K562 (cell line): Measurements from ENCODE around the gene ACSS2. TPM values are rescaled to one million over a fixed set of nuclear protein-coding genes. Genes with fewer than 3 reads are reported as not detected.

Experiments used
- ATAC-seq: fragments of 200-7000 bp; cut with Tn5 transposase; 3 replicates; pipeline ENCODE4 v1.9.1; 2020; ENCODE audit warnings: moderate library complexity
- BruUV-seq: library from RNA; stranded (reverse); fragments of 400-500 nt; replicated peaks from 2 replicates; lab custom pipeline; 2021; lab: Mats Ljungman, UMichigan
- CTCF ChIA-PET: fragments of 300-600 bp; formaldehyde crosslinking; extraction: SDS; loops from one replicate; lab custom pipeline; 2021; ENCODE audit warnings: low intra/inter-chr PET ratio; lab: Yijun Ruan, JAX
- POLR2A ChIA-PET: fragments of 300-600, 350-650 bp; sonication (Branson Sonifier 250); formaldehyde crosslinking; extraction: SDS; loops from one replicate; lab custom pipeline; 2021; ENCODE audit warnings: antibody characterized with exemption, inconsistent platforms; lab: Yijun Ruan, JAX
- DNase-seq, 4 experiments: peaks; one replicate each; pipeline versions ENCODE4 v3.0.0 to v3.0.0-alpha.2; 2011 to 2018; ENCODE audit warnings: low spot score in 3 of 4, mixed read lengths in 3 of 4; ENCODE audit errors: extremely low read depth in 1 of 4
- FAIRE-seq: peaks from 2 replicates; lab custom pipeline; 2011; peaks lifted over from hg19 to GRCh38; lab: Jason Lieb, UNC
- H2AFZ ChIP-seq: 2 replicates; pipeline ENCODE4 v1.6.0; 2011; ENCODE audit warnings: low read depth, low read length, control low read depth, inconsistent platforms
- H3K27ac ChIP-seq: fragments of 200-600 bp; 3 replicates; pipeline ENCODE4 v1.8.0; 2011; ENCODE audit warnings: low read depth, mild to moderate bottlenecking, control low read depth, inconsistent platforms, low read length, moderate library complexity, mixed read lengths; ENCODE audit errors: extremely low read depth
- H3K27me3 ChIP-seq, 2 experiments: fragments of 300-600 bp in 1 of 2; 2 replicates in 1 of 2; 3 replicates in 1 of 2; pipeline versions ENCODE4 v1.6.0 to v1.8.0; 2011; ENCODE audit warnings: inconsistent platforms in 2 of 2, low read length in 2 of 2, mild to moderate bottlenecking in 1 of 2, mixed read lengths in 1 of 2, moderate library complexity in 1 of 2; ENCODE audit not compliant: control insufficient read depth in 2 of 2, insufficient read depth in 2 of 2
- H3K36me3 ChIP-seq: fragments of 300-600 bp; 3 replicates; pipeline ENCODE4 v1.8.0; 2011; ENCODE audit warnings: mild to moderate bottlenecking, low read length, inconsistent platforms; ENCODE audit not compliant: control insufficient read depth, insufficient read depth
- H3K4me1 ChIP-seq, 2 experiments: fragments of 200-600 bp in 1 of 2; replicated peaks in 1 of 2; 2 replicates in 1 of 2; 3 replicates in 1 of 2; pipeline versions ENCODE4 v1.5.1 to v1.8.0; 2011; ENCODE audit warnings: inconsistent platforms in 2 of 2, low read length in 2 of 2, mild to moderate bottlenecking in 1 of 2, mixed read lengths in 1 of 2, moderate library complexity in 1 of 2; ENCODE audit not compliant: control insufficient read depth in 2 of 2, insufficient read depth in 2 of 2
- H3K4me2 ChIP-seq: 2 replicates; pipeline ENCODE4 v1.6.1; 2011; ENCODE audit warnings: low read length, control low read depth, inconsistent platforms, mixed read lengths; ENCODE audit not compliant: insufficient read depth
- H3K4me3 ChIP-seq: fragments of 200-600 bp; sonication (generic), shearing (Covaris generic); 2 replicates; pipeline ENCODE4 v1.5.1; 2016; ENCODE audit warnings: control low read depth, inconsistent platforms
- H3K79me2 ChIP-seq: fragments of 200-600 bp; 3 replicates; pipeline ENCODE4 v1.8.0; 2011; ENCODE audit warnings: low read length, inconsistent platforms; ENCODE audit not compliant: control insufficient read depth, insufficient read depth
- H3K9ac ChIP-seq, 2 experiments: 2 replicates each; pipeline versions ENCODE4 v1.6.0 to v1.6.1; 2011; ENCODE audit warnings: low read depth in 2 of 2, low read length in 2 of 2, control low read depth in 1 of 2, inconsistent platforms in 1 of 2, mild to moderate bottlenecking in 1 of 2, mixed read lengths in 1 of 2; ENCODE audit not compliant: insufficient read depth in 1 of 2
- H3K9me1 ChIP-seq: one replicate; pipeline ENCODE4 v1.6.0; 2011; ENCODE audit warnings: inconsistent platforms, mild to moderate bottlenecking, low read length, moderate library complexity; ENCODE audit not compliant: control insufficient read depth, insufficient read depth
- H3K9me3 ChIP-seq: replicated peaks from 2 replicates; pipeline ENCODE4 v1.5.1; 2011; ENCODE audit warnings: low read depth, low read length, inconsistent platforms; ENCODE audit not compliant: control insufficient read depth, insufficient read depth
- H4K20me1 ChIP-seq: replicated peaks from 2 replicates; pipeline ENCODE4 v1.6.1; 2011; ENCODE audit warnings: low read length, inconsistent platforms, mixed read lengths; ENCODE audit not compliant: control insufficient read depth, insufficient read depth
- CEBPG ChIP-seq, 3 experiments: fragments of 200-800 bp in 1 of 3; sonication (Bioruptor generic) in 1 of 3; sonication (generic) in 1 of 3; formaldehyde crosslinking in 1 of 3; IDR thresholded peaks in 2 of 3; conservative IDR thresholded peaks in 1 of 3; 2 replicates each; pipeline versions ENCODE4 v1.6.1 to v1.8.0; 2016 to 2022; ENCODE audit warnings: missing compliant biosample characterization in 2 of 3, missing genetic modification characterization in 2 of 3, mild to moderate bottlenecking in 1 of 3, missing genetic modification reagents in 1 of 3
- KLF6 ChIP-seq: fragments of 250-450 bp; sonication (Bioruptor Pico); IDR thresholded peaks from 2 replicates; pipeline ENCODE4 v1.4.0; 2020; ENCODE audit warnings: mild to moderate bottlenecking, moderate library complexity, borderline replicate concordance
- WGBS: fragments of 100-300 bp; shearing (Covaris generic); methylation state at CpG from one replicate; pipeline ENCODE4 v1.1.6; 2016; ENCODE audit warnings: low coverage, mixed read lengths; ENCODE audit not compliant: insufficient coverage; ENCODE audit errors: missing lambda C conversion rate; 5-methylcytosine and 5-hydroxymethylcytosine counted together
- in situ Hi-C: fragments of 300-500 bp; cut with MboI; formaldehyde crosslinking; loops from 4 replicates; pipeline ENCODE4 v1.15.0; 2018; ENCODE audit warnings: inconsistent platforms, mixed read lengths
- intact Hi-C: fragments of 100-400 bp; cut with micrococcal nuclease; formaldehyde crosslinking; loops from 2 replicates; pipeline ENCODE4 v1.14.2; 2022
- polyA plus RNA-seq, 8 experiments: library from polyadenylated mRNA; depleted of rRNA in 4 of 8; stranded (reverse) in 5 of 8; unstranded in 3 of 8; fragments of >200 nt; fragmentation: Nextera tagmentation in 2 of 8; fragmentation: Illumina TruSeq in 1 of 8; extraction: Ambion mirVana in 2 of 8; extraction: Trizol in 1 of 8; gene quantifications; 2 replicates each; pipeline versions ENCODE4 v1.2.1 to v1.2.3, GENCODE V29; 2011 to 2014; ENCODE audit warnings: inconsistent platforms in 1 of 8, missing spikeins in 1 of 8
- total RNA-seq, 7 experiments: library from RNA; depleted of rRNA in 6 of 7; stranded (reverse); fragments of >200 nt in 6 of 7; fragmentation: Illumina TruSeq in 2 of 7; extraction: Trizol in 2 of 7; gene quantifications; 2 replicates each; pipeline versions ENCODE4 v1.2.1 to v1.2.3, GENCODE V29; 2011 to 2021; ENCODE audit warnings: low replicate concordance in 1 of 7
- TF ChIP-seq, protein P1 (sequence below): sonication (generic); formaldehyde crosslinking; IDR thresholded peaks from 2 replicates; pipeline ENCODE4 v1.8.0; 2022; ENCODE audit warnings: mild to moderate bottlenecking, missing genetic modification reagents, borderline replicate concordance
- TF ChIP-seq, protein P2 (sequence below): fragments of 250-450 bp; sonication (Bioruptor Pico); IDR thresholded peaks from 2 replicates; pipeline ENCODE4 v1.4.0; 2020; ENCODE audit warnings: mild to moderate bottlenecking

The ACSS2 gene
- total and polyA plus RNA-seq, 9 of the 15 experiments (the other 6 are each of a cell fraction or from before 2014, with no cell fraction given) = 21.9 to 246 (median 66.2) TPM

DNA sequence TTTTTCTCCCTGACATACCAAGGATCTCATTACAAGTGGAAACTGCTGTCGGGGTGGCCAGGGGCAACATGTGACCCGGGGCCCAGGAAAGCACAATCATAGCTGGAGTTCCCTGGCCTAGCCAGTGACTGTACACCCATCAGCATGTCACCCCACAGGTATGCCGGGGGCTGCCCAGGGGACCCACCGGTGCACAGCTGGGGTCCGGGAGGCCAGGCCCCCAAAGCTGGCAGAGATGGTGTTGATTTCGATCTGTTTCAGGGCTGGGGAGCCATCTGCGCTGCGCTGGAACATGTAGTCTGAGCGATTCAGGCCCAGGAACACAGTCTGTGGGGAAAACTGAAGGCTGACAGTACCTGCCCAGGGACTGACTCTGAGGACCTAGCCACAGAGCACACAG lies 65.9 kb downstream of the ACSS2 start (continued):
- TF ChIP-seq, protein P1, sequence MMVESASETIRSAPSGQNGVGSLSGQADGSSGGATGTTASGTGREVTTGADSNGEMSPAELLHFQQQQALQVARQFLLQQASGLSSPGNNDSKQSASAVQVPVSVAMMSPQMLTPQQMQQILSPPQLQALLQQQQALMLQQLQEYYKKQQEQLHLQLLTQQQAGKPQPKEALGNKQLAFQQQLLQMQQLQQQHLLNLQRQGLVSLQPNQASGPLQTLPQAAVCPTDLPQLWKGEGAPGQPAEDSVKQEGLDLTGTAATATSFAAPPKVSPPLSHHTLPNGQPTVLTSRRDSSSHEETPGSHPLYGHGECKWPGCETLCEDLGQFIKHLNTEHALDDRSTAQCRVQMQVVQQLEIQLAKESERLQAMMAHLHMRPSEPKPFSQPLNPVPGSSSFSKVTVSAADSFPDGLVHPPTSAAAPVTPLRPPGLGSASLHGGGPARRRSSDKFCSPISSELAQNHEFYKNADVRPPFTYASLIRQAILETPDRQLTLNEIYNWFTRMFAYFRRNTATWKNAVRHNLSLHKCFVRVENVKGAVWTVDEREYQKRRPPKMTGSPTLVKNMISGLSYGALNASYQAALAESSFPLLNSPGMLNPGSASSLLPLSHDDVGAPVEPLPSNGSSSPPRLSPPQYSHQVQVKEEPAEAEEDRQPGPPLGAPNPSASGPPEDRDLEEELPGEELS (CRISPR knock-in tag) = no peak

DNA sequence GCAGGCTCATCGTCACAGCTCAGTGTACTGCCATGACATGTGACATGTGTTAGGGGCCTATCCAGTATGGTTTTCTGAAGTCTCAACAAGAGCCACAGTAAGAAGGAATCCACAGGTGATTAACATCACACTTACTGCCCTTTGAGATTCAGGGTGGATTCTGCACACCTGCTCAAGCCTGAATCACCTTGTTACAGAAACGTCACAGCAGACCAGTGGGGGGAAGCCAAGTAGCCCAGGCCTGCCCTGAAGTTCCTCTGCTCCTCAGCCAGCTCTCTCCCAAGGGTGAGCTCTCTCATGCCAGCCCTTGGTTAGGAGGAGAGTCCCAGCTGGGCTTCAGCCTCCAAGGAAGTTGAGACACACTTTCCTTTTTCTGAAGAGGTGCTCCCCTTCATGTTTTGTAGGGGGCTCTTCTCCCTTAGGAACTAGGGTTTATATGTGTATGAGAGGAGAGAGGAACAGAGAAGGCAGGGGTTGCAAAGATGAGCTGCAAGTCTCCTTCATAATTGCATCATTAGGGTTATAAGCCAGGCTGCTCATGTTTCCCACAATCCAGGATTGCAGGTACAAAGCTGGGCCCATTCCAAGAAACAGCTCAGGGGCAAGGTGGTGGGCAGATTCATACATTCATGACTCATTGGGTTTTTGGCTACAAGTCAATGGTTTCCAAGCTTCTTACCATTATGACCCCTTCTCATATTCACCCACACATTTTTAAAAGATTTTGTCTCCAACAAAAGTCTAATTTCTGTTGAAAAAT lies 67.6 kb downstream of the ACSS2 start:
- Histone ChIP-seq H3K4me2 (no peak overlapping the region), H3K4me1 (no peaks in the 10 kb centered on the region), H2AFZ (no peak overlapping the region), H3K36me3 (peaks cover 84% of the 10 kb centered on the region), H3K79me2 (no peaks in the 10 kb centered on the region), H4K20me1 (no peaks in the 10 kb centered on the region), H3K9me1 (no peaks in the 10 kb centered on the region), H3K4me3 (no peak overlapping the region), H3K9ac (no peak overlapping the region), H3K9me3 (no peaks in the 10 kb centered on the region), H3K27me3 (no peaks in the 10 kb centered on the region), H3K27ac (no peak overlapping the region; the same call in 2 of the 3 replicates)
- BruUV-seq = no TSS peak
- FAIRE-seq = peak; percentile 23
- ChIA-PET POLR2A (interaction anchor here (0.5 to 3.0 kb wide), 5 partner anchors 10 to 15 kb away, joined by 3 to 14 read pairs (median 4); partner anchors contain the start of genes GSS and MYH7B), CTCF (no interaction called here)
- no peak for TF ChIP-seq CEBPG (CRISPR knock-in tag; IDR thresholded peaks at IDR 0.05)
- TF ChIP-seq CEBPG (tag; conservative IDR thresholded peaks at IDR 0.05 in 1 of 2, IDR thresholded peaks at IDR 0.05 in 1 of 2) = peak in 1 of 2 experiments; percentile 57; a peak in 1 of 4 replicates
- TF ChIP-seq KLF6 (CRISPR knock-in tag) = no peak
- TF ChIP-seq, protein P2, sequence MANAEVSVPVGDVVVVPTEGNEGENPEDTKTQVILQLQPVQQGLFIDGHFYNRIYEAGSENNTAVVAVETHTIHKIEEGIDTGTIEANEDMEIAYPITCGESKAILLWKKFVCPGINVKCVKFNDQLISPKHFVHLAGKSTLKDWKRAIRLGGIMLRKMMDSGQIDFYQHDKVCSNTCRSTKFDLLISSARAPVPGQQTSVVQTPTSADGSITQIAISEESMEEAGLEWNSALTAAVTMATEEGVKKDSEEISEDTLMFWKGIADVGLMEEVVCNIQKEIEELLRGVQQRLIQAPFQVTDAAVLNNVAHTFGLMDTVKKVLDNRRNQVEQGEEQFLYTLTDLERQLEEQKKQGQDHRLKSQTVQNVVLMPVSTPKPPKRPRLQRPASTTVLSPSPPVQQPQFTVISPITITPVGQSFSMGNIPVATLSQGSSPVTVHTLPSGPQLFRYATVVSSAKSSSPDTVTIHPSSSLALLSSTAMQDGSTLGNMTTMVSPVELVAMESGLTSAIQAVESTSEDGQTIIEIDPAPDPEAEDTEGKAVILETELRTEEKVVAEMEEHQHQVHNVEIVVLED (CRISPR knock-in tag) = no peak
- intact Hi-C loops (no loop called here), in situ Hi-C loops (no loop called here)
- no peak for DNase-seq
- no peak for ATAC-seq
- 53% methylated on average over 2 of the region's 2 CpGs for WGBS
